ENCODE data around the gene ADAMTS3.

Gene ADAMTS3

GRCh38 chr4:72352711-72353110, 216.3 kb downstream of the ADAMTS3 start:
- Histone ChIP-seq H3K9ac (ENCODE audit: low read length in 2 of 2) (no peak overlapping the region), H3K27ac (ENCODE audit: low read length) (no peak overlapping the region), H3K9me3 (ENCODE audit: control insufficient read depth in 2 of 2, low read length in 2 of 2) (no peaks in the 10 kb centered on the region), H3K4me1 (ENCODE audit: control insufficient read depth, insufficient read depth, low read length) (no peaks in the 10 kb centered on the region), H3K27me3 (ENCODE audit: control insufficient read depth in 1 of 2, insufficient read depth in 2 of 2, low read length in 2 of 2) (no peaks in the 10 kb centered on the region), H3K4me3 (ENCODE audit: low read length in 2 of 2) (no peak overlapping the region), H3K36me3 (ENCODE audit: control insufficient read depth in 2 of 2, insufficient read depth in 2 of 2, low read length in 2 of 2) (no peaks in the 10 kb centered on the region)

GRCh38 chr4:72351521-72351920, 217.5 kb downstream of the ADAMTS3 start:
- Histone ChIP-seq H3K36me3 (ENCODE audit: control insufficient read depth in 2 of 2, insufficient read depth in 2 of 2, low read length in 2 of 2) (no peaks in the 10 kb centered on the region), H3K27ac (ENCODE audit: low read length) (no peak overlapping the region), H3K9ac (ENCODE audit: low read length in 2 of 2) (no peak overlapping the region), H3K4me1 (ENCODE audit: control insufficient read depth, insufficient read depth, low read length) (no peaks in the 10 kb centered on the region), H3K27me3 (ENCODE audit: control insufficient read depth in 1 of 2, insufficient read depth in 2 of 2, low read length in 2 of 2) (no peaks in the 10 kb centered on the region), H3K9me3 (ENCODE audit: control insufficient read depth in 2 of 2, low read length in 2 of 2) (no peaks in the 10 kb centered on the region), H3K4me3 (ENCODE audit: low read length in 2 of 2) (no peak overlapping the region)

- no peak overlapping the region for H3K27ac ChIP-seq (ENCODE audit: low read length)
- no peaks in the 10 kb centered on the region for H3K27me3 ChIP-seq (ENCODE audit: control insufficient read depth in 1 of 2, insufficient read depth in 2 of 2, low read length in 2 of 2)
- H3K36me3 ChIP-seq (ENCODE audit: control insufficient read depth in 2 of 2, insufficient read depth in 2 of 2, low read length in 2 of 2), result no peaks in the 10 kb centered on the region
- no peaks in the 10 kb centered on the region for H3K4me1 ChIP-seq (ENCODE audit: control insufficient read depth, insufficient read depth, low read length)
- no peaks in the 10 kb centered on the region for H3K9me3 ChIP-seq (ENCODE audit: control insufficient read depth in 2 of 2, low read length in 2 of 2)
- H3K9ac ChIP-seq (ENCODE audit: low read length in 2 of 2), result no peak overlapping the region
- H3K4me3 ChIP-seq (ENCODE audit: low read length in 2 of 2), result no peak overlapping the region
Measured at GRCh38 chr4:72348701-72349100, 220.3 kb downstream of the ADAMTS3 start.

DNA sequence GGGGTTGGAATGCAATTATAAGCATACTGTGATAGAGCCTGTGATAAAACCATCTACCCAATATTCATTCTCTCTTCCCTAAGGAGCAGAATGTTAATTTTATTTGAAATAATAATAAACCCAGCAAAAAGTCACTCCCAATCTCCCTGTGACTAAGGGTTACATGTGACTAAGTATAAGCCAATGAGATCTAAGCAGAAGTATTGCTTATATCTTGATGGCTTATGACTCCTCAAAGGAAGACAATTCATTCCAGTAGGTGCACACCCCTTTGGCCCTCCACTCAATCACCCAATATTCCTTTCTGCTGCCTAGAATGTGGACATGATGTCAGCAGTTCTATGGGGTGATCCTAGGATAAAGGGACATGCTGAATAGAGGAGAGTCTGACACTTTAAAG, 224.6 kb downstream of the ADAMTS3 start:
- H3K27me3 ChIP-seq (ENCODE audit: control insufficient read depth in 1 of 2, insufficient read depth in 2 of 2, low read length in 2 of 2), result no peaks in the 10 kb centered on the region
- H3K9ac ChIP-seq (ENCODE audit: low read length in 2 of 2), result no peak overlapping the region
- H3K36me3 ChIP-seq (ENCODE audit: control insufficient read depth in 2 of 2, insufficient read depth in 2 of 2, low read length in 2 of 2), result no peaks in the 10 kb centered on the region
- H3K4me3 ChIP-seq (ENCODE audit: low read length in 2 of 2), result no peak overlapping the region
- no peaks in the 10 kb centered on the region for H3K4me1 ChIP-seq (ENCODE audit: control insufficient read depth, insufficient read depth, low read length)
- H3K27ac ChIP-seq (ENCODE audit: low read length), result no peak overlapping the region
- no peaks in the 10 kb centered on the region for H3K9me3 ChIP-seq (ENCODE audit: control insufficient read depth in 2 of 2, low read length in 2 of 2)

GRCh38 chr4:72341432-72341820, 227.6 kb downstream of the ADAMTS3 start:
- H3K36me3 ChIP-seq (ENCODE audit: control insufficient read depth in 2 of 2, insufficient read depth in 2 of 2, low read length in 2 of 2), result no peaks in the 10 kb centered on the region
- H3K4me3 ChIP-seq (ENCODE audit: low read length in 2 of 2), result no peak overlapping the region
- no peak overlapping the region for H3K9ac ChIP-seq (ENCODE audit: low read length in 2 of 2)
- no peaks in the 10 kb centered on the region for H3K27me3 ChIP-seq (ENCODE audit: control insufficient read depth in 1 of 2, insufficient read depth in 2 of 2, low read length in 2 of 2)
- H3K9me3 ChIP-seq (ENCODE audit: control insufficient read depth in 2 of 2, low read length in 2 of 2), result no peaks in the 10 kb centered on the region
- no peak overlapping the region for H3K27ac ChIP-seq (ENCODE audit: low read length)
- no peaks in the 10 kb centered on the region for H3K4me1 ChIP-seq (ENCODE audit: control insufficient read depth, insufficient read depth, low read length)

DNA sequence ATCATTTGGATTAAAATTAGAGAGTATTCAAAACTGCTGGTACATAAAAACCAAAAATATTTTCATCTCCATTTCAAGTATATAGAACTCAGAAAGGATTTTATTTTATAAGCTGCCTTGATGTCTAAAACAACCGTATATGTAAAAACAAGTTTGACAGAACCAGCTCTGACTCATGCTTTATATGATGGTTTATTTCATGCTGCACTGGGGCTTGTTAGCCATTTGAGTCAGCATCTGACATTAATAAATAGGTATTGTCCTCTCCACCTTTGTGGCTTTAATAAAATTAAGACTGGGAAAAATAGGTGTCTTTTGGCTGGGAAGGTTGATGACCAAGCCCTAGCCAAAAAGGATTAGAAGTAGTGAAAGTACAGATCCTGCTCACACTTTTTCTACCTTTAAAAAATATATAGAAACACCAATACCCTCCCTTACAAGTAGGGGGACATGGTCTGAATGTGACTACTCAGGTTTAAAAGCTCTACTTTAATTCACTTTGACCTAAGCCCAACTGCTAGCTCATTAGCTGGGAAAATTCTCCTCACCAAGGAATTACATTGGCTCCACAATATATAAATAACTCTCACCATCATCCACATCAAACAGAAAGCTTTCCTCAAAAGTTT, 228.1 kb downstream of the ADAMTS3 start:
- Histone ChIP-seq H3K36me3 (ENCODE audit: control insufficient read depth in 2 of 2, insufficient read depth in 2 of 2, low read length in 2 of 2) (no peaks in the 10 kb centered on the region), H3K4me1 (ENCODE audit: control insufficient read depth, insufficient read depth, low read length) (no peaks in the 10 kb centered on the region), H3K27me3 (ENCODE audit: control insufficient read depth in 1 of 2, insufficient read depth in 2 of 2, low read length in 2 of 2) (no peaks in the 10 kb centered on the region), H3K9ac (ENCODE audit: low read length in 2 of 2) (no peak overlapping the region), H3K9me3 (ENCODE audit: control insufficient read depth in 2 of 2, low read length in 2 of 2) (no peaks in the 10 kb centered on the region), H3K4me3 (ENCODE audit: low read length in 2 of 2) (no peak overlapping the region), H3K27ac (ENCODE audit: low read length) (no peak overlapping the region)

DNA sequence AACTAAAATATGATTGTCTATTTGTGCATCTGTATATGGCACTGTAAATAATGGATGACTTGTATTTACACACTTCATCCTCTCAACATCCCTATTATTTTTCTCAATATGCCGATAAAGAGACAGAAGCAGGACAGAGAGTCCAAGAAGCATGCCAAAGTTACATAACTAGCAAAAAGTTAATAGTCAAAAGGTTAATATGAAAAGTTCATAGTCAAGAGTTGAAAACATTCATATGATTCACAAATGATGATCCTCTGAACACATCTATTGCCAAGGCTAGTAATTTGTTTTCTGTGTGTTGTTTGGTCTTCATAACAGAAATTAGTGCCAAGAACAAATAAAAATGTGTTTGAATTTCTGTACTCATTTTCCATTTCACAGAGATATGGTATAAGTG, 231.0 kb downstream of the ADAMTS3 start:
- H3K9ac ChIP-seq (ENCODE audit: low read length in 2 of 2), result no peak overlapping the region
- no peaks in the 10 kb centered on the region for H3K9me3 ChIP-seq (ENCODE audit: control insufficient read depth in 2 of 2, low read length in 2 of 2)
- no peak overlapping the region for H3K4me3 ChIP-seq (ENCODE audit: low read length in 2 of 2)
- H3K27me3 ChIP-seq (ENCODE audit: control insufficient read depth in 1 of 2, insufficient read depth in 2 of 2, low read length in 2 of 2), result no peaks in the 10 kb centered on the region
- H3K4me1 ChIP-seq (ENCODE audit: control insufficient read depth, insufficient read depth, low read length), result no peaks in the 10 kb centered on the region
- no peaks in the 10 kb centered on the region for H3K36me3 ChIP-seq (ENCODE audit: control insufficient read depth in 2 of 2, insufficient read depth in 2 of 2, low read length in 2 of 2)
- no peak overlapping the region for H3K27ac ChIP-seq (ENCODE audit: low read length)

- Histone ChIP-seq H3K4me1 (ENCODE audit: control insufficient read depth, insufficient read depth, low read length) (no peaks in the 10 kb centered on the region), H3K9me3 (ENCODE audit: control insufficient read depth in 2 of 2, low read length in 2 of 2) (no peaks in the 10 kb centered on the region), H3K4me3 (ENCODE audit: low read length in 2 of 2) (no peak overlapping the region), H3K36me3 (ENCODE audit: control insufficient read depth in 2 of 2, insufficient read depth in 2 of 2, low read length in 2 of 2) (no peaks in the 10 kb centered on the region), H3K27me3 (ENCODE audit: control insufficient read depth in 1 of 2, insufficient read depth in 2 of 2, low read length in 2 of 2) (no peaks in the 10 kb centered on the region), H3K9ac (ENCODE audit: low read length in 2 of 2) (no peak overlapping the region), H3K27ac (ENCODE audit: low read length) (no peak overlapping the region)
Measured at GRCh38 chr4:72330381-72330780, 238.6 kb downstream of the ADAMTS3 start.

DNA sequence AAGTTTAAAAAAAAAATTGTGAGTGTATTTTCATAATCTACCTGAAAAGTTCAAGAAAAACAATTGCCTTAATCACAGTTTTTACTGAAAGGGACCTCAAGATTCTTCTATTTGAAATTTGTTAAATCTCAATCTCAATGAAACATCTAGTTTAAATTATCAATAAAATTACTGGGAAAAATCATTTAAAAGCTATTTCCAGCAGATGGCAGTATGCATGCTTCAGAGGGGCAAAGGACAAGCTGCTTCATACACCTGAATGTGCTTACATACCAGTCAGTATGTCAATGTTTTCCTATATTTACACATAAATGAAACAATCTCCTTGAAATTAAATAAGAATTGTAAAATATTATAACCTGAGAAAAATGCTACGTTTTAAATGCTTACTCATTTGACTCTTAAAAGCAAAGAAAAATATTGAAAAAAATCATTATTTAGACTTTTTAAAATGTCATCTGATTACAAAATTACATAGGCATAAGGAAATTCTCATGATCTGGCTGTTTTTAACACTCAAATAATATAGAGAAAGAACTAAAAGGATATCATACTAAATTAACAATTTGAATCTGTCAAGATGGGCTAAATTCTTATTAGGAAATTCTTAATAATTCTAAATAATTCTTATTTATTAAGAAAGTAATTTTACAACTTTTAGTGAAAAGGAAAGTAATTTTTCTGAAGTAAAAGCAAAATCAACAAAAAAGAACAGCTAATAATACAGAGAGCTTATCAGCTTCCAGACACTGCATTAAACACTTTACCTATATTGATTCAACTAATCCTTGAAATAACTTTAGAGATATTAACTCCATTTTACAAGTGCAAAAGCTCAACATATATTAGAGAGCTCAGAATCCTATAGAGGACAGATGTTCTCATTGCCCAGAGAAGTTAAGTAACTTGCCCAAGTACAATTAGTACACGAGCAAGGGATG, 242.1 kb downstream of the ADAMTS3 start:
- Histone ChIP-seq H3K36me3 (ENCODE audit: control insufficient read depth in 2 of 2, insufficient read depth in 2 of 2, low read length in 2 of 2) (no peaks in the 10 kb centered on the region), H3K4me1 (ENCODE audit: control insufficient read depth, insufficient read depth, low read length) (no peaks in the 10 kb centered on the region), H3K27ac (ENCODE audit: low read length) (no peak overlapping the region), H3K4me3 (ENCODE audit: low read length in 2 of 2) (no peak overlapping the region), H3K9me3 (ENCODE audit: control insufficient read depth in 2 of 2, low read length in 2 of 2) (no peaks in the 10 kb centered on the region), H3K9ac (ENCODE audit: low read length in 2 of 2) (no peak overlapping the region), H3K27me3 (ENCODE audit: control insufficient read depth in 1 of 2, insufficient read depth in 2 of 2, low read length in 2 of 2) (no peaks in the 10 kb centered on the region)

- H3K36me3 ChIP-seq (ENCODE audit: control insufficient read depth in 2 of 2, insufficient read depth in 2 of 2, low read length in 2 of 2), result no peaks in the 10 kb centered on the region
- no peak overlapping the region for H3K9ac ChIP-seq (ENCODE audit: low read length in 2 of 2)
- H3K27ac ChIP-seq (ENCODE audit: low read length), result no peak overlapping the region
- no peak overlapping the region for H3K4me3 ChIP-seq (ENCODE audit: low read length in 2 of 2)
- H3K9me3 ChIP-seq (ENCODE audit: control insufficient read depth in 2 of 2, low read length in 2 of 2), result no peaks in the 10 kb centered on the region
- no peaks in the 10 kb centered on the region for H3K27me3 ChIP-seq (ENCODE audit: control insufficient read depth in 1 of 2, insufficient read depth in 2 of 2, low read length in 2 of 2)
- no peaks in the 10 kb centered on the region for H3K4me1 ChIP-seq (ENCODE audit: control insufficient read depth, insufficient read depth, low read length)
Measured at GRCh38 chr4:72325215-72325614, 243.8 kb downstream of the ADAMTS3 start.

DNA sequence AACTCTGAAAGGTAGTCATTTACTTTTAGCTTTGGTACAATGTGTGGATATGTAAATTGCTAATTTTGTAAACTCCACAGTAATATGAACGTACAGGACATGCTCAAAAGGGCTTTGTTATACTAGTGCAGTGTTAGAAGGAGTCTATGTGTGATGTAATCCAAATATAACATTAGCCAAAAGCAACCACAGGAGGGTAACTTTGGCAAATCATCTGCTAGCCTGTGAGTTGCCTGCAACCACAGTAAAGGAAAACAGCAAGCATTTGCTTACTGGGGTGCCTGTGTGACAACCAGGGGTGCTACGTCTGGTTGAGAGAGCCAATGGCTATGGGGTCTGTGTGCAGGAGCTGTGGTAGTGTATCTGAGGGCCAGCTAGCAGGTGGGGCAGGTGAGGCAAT, 245.8 kb downstream of the ADAMTS3 start:
- H3K9me3 ChIP-seq (ENCODE audit: control insufficient read depth in 2 of 2, low read length in 2 of 2), result no peaks in the 10 kb centered on the region
- H3K4me1 ChIP-seq (ENCODE audit: control insufficient read depth, insufficient read depth, low read length), result no peaks in the 10 kb centered on the region

More for the DNA sequence above, 245.8 kb downstream of the ADAMTS3 start:
- H3K36me3 ChIP-seq (ENCODE audit: control insufficient read depth in 2 of 2, insufficient read depth in 2 of 2, low read length in 2 of 2), result no peaks in the 10 kb centered on the region
- no peak overlapping the region for H3K4me3 ChIP-seq (ENCODE audit: low read length in 2 of 2)
- no peak overlapping the region for H3K27ac ChIP-seq (ENCODE audit: low read length)
- no peak overlapping the region for H3K9ac ChIP-seq (ENCODE audit: low read length in 2 of 2)
- H3K27me3 ChIP-seq (ENCODE audit: control insufficient read depth in 1 of 2, insufficient read depth in 2 of 2, low read length in 2 of 2), result no peaks in the 10 kb centered on the region
